GM18517 (cell line): ENCODE results near the gene SIRT7.
A peak's percentile ranks its signal among the peaks of the same experiment; 100 is the strongest.

Experiments used
- ATAC-seq: cut with Tn5 transposase; IDR thresholded peaks from one replicate; pipeline ENCODE4 v1.9.1; 2021; ENCODE audit warnings: mild to moderate bottlenecking, moderate library complexity; ENCODE audit not compliant: unreplicated experiment

Gene SIRT7, protein sequence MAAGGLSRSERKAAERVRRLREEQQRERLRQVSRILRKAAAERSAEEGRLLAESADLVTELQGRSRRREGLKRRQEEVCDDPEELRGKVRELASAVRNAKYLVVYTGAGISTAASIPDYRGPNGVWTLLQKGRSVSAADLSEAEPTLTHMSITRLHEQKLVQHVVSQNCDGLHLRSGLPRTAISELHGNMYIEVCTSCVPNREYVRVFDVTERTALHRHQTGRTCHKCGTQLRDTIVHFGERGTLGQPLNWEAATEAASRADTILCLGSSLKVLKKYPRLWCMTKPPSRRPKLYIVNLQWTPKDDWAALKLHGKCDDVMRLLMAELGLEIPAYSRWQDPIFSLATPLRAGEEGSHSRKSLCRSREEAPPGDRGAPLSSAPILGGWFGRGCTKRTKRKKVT

DNA sequence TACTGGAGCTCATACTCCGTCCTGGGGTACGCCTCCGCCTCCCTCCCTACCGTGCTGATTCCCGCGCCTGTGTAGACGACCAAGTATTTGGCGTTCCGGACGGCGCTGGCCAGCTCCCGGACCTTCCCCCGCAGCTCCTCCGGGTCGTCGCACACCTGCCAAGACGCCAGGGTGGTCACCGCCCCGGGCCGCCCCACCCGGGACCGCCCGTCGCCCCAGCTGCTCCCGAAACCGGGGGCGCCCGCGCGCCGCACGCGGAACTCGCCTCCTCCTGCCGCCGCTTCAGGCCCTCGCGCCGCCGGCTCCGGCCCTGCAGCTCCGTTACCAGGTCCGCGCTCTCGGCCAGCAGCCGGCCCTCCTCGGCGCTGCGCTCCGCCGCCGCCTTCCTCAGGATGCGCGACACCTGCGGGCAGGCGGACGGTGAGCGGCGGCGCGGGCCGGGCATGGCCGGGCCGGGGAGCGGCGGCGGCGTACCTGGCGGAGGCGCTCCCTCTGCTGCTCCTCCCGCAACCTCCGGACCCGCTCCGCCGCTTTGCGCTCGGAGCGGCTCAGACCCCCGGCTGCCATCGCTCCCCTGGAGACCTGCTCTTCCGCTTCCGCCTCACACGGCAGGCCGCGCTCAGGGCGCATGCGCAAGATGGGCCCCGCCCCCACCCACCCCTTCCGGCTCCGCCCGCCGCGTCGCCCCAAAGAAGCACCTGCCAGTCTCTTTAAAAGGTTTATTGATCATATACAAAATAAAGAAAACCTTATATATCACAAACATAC is at the start of gene SIRT7:
Gene SIRT7, minus strand, starts transcription at position 612 of the 768 bp plus-strand sequence. Its CDS starts 45 bp downstream, at position 567.
- ATAC-seq = peak; percentile 63

GRCh38 chr17:81967244-81967532 is 49.2 kb upstream of the SIRT7 start:
- no peak for ATAC-seq

GRCh38 chr17:81966343-81967243 is 48.6 kb upstream of the SIRT7 start:
- ATAC-seq = no peak

- ATAC-seq = no peak
Observed at GRCh38 chr17:81964081-81964849, 46.3 kb upstream of the SIRT7 start.

GRCh38 chr17:81962499-81963441 is 44.8 kb upstream of the SIRT7 start:
- ATAC-seq = no peak

DNA sequence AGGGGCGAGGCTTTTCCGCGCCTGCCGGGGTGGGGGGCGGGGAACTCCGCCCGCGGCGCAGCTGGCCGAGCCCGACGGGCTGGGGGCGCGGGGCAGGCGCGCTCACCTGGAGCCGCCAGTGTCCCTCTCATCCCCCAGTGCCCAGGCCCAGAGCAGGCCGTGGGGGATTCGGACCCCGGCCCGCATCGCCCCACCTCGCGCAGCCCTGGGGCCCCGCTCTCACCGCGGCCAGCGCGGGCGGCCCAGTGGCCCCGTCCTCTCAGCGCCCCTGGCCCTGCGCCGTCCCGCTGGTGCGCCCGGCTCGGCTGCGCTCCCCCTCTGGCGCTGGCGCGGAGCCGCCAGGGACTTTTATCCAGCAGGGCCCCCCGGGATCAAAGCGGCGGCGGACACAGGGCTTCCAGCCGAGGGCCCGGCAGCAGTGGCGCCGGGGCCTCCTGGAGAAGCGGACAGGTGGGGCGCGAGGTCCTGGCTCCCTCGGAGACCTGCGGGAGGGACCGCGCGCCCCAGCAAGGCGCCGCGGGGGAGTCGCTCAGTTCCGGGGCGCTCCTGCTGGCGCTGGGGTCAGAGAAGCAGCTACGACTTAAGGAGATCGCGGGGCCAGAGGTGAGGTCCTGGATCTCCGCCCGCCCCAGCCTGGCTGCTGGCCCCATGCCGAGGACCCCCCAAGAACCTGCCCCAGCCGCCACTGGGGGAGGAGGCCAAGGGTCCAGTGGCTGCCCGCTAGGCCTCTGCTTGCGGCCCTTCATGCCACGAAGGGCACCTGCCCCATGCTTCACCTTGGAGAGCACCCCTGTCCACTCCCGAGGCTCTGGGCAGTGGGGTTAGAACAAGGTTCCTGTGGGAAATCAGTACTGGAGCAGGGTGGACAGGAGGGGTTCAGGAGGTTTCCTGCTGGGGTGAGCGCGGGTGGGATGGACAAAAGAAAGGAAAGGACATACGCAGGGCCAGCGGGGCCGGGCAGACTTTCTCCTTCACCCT is 43.8 kb upstream of the SIRT7 start:
- ATAC-seq = no peak

- no peak for ATAC-seq
Observed at GRCh38 chr17:81961087-81961511, 43.1 kb upstream of the SIRT7 start, which contains the start of gene NOTUM. NOTUM (minus strand) TSS chr17:81961187; CDS start chr17:81960909, 278 bp downstream.

DNA sequence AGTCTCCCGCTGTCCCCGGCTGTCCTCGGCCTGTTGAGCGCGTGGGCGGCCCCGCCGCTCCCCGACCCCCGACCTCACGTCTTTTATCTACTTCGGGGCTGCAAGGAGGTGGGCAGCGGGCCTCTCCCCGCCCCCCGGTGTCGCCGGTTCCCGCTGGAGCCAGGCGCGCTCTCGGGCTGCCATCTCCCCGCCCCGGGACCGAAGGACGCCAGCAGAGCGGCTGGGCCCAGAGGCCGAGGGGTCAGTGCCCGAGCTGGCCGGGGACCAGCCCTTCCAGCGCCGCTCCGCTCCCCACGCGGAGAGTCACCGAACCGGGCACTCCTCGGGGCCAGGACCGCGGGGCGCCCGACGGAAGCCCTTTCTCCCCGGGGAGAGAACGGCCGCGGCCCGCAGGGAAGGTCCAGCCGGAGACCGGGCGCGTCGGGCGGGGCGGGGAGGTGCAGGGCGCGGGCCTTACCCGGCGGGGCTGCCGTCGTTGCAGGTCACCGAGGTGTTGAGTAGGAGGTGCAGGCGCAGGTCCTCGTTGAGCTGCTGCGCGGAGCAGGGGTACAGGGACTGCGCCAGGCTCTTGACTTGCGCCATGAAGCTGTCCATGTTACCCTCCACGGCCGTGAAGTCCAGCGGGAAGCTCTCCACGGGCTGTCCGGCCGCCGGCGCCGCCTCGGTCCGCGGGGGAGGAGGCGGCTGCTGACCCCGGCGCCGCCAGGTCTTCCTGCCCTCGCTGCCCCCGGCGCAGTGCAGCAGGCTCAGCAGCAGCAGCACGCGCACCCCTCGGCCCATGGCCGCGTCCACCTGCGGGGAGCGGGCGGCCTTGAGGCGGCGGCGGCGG is 42.4 kb upstream of the SIRT7 start:
- ATAC-seq = no peak

DNA sequence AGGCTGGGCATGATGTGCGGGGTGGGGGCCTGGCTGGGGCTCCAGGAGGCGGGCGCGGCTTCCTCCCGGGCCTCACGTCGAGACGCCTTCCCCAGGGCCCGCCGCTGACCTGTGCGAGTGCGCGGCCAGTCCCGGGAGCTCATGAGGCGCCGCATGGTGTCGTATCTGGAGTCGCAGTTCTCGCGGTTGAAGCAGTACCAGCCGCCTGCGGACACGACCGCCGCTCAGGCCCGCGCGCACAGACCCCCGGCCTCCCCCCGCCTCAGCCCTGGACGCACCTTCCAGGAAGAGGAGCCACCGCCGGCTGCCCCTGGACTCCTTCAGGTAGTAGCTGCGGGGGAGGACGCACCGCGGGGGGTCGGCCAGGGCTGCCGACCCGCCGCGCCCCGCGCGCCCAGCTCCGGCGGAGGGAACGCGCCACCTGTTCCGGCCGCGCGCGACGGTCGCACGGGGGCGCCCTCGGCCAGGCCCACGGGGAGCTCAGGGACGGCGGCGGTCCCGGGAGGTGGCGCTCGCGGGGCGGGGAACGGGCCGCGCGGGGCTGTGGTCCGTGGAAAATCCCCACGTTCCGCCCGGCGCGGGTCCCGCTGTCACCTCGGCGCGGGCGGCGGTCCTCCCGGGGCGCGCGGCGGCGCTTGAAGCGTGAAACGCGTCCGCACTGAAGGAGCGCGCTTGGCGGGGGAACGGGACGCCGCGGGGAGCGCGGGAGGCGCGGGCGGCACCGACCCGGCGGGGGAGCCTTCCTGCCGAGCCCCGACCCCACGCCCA is 41.6 kb upstream of the SIRT7 start:
- no peak for ATAC-seq

DNA sequence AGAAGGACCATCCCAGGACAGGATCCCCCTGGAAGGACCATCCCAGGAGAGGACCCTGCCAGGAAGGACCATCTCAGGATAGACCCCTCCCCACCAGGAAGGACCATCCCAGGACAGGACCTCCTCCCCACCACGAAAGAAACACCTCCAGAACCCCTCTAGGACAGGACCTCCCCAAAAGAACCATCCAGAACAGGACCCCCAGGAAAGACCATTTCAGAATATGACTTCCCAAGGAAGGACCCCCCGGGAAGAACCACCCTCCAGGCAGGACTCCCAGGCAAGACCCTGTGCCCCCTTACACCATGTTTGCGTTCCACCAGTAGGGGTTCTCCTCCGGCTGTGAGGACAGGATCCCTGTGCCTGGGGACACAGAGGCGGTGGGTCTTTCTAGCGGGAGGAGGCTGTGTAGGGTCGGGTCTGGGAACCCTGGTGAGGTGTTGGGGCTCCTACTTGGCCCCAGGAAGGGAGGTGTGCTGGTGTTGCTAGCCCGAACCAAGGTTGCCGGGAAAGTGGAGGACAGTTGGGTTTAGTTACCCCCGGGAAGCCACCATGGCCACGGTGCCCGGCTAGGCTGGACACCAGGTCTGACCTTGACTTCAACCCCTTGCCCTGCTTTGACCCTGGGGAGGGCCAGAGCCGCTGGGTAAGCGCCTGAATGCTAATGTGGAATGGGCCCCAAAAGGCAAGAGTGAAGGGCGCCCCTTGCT is 40.8 kb upstream of the SIRT7 start:
- ATAC-seq = no peak

- no peak for ATAC-seq
Observed at GRCh38 chr17:81957691-81958432, 39.9 kb upstream of the SIRT7 start.

- ATAC-seq = no peak
Observed at GRCh38 chr17:81956607-81957589, 38.9 kb upstream of the SIRT7 start.

GRCh38 chr17:81955756-81956544 is 38.0 kb upstream of the SIRT7 start:
- no peak for ATAC-seq
